ENCODE measurements around the gene DTWD2.

GRCh38 chr5:118882666-118883065 lies 105.7 kb downstream of the DTWD2 start:
- TF ChIP-seq, protein P1, sequence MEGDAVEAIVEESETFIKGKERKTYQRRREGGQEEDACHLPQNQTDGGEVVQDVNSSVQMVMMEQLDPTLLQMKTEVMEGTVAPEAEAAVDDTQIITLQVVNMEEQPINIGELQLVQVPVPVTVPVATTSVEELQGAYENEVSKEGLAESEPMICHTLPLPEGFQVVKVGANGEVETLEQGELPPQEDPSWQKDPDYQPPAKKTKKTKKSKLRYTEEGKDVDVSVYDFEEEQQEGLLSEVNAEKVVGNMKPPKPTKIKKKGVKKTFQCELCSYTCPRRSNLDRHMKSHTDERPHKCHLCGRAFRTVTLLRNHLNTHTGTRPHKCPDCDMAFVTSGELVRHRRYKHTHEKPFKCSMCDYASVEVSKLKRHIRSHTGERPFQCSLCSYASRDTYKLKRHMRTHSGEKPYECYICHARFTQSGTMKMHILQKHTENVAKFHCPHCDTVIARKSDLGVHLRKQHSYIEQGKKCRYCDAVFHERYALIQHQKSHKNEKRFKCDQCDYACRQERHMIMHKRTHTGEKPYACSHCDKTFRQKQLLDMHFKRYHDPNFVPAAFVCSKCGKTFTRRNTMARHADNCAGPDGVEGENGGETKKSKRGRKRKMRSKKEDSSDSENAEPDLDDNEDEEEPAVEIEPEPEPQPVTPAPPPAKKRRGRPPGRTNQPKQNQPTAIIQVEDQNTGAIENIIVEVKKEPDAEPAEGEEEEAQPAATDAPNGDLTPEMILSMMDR (IDR thresholded peaks at IDR 0.05; ENCODE audit: insufficient read depth, low read length, poor library complexity, severe bottlenecking), result no peak
- no peak for TF ChIP-seq EZH2phosphoT487 (conservative IDR thresholded peaks at IDR 0.05; ENCODE audit: low read length)

Measured in SU-DHL-6 (cell line).